GM12878 (cell line): ENCODE measurements around the gene CDK5RAP1.

Source experiments
- ASH2L ChIP-seq: fragments of 300-600, 200-600 bp; sonication (generic); IDR thresholded peaks from 2 replicates; pipeline ENCODE4 v1.6.1; 2017; ENCODE audit warnings: low read depth, mild to moderate bottlenecking, borderline replicate concordance
- CTCF ChIP-seq, 3 experiments: IDR thresholded peaks in 2 of 3; conservative IDR thresholded peaks in 1 of 3; 2 replicates each; pipeline ENCODE4 v1.5.1; 2011; ENCODE audit warnings: low read depth in 3 of 3, low read length in 3 of 3, mild to moderate bottlenecking in 3 of 3, control low read depth in 2 of 3, moderate library complexity in 2 of 3, inconsistent platforms in 1 of 3, mixed read lengths in 1 of 3; ENCODE audit not compliant: control insufficient read depth in 2 of 3, insufficient read depth in 1 of 3; ENCODE audit errors: extremely low read depth in 1 of 3
- FOS ChIP-seq: IDR thresholded peaks from 3 replicates; pipeline ENCODE4 v1.6.1; 2011; ENCODE audit warnings: borderline replicate concordance; ENCODE audit not compliant: insufficient read length; ENCODE audit errors: extremely low read depth
- ZNF274 ChIP-seq: IDR thresholded peaks from one replicate; pipeline ENCODE4 v1.8.0; 2011; ENCODE audit not compliant: insufficient read length, insufficient read depth

- TF ChIP-seq ASH2L (no peak; the same call in 1 of the 2 replicates), FOS (no peak), CTCF (IDR thresholded peaks at IDR 0.05 in 2 of 3, conservative IDR thresholded peaks at IDR 0.05 in 1 of 3; ENCODE audit: control insufficient read depth in 2 of 3, extremely low read depth in 1 of 3, insufficient read depth in 1 of 3, low read depth in 3 of 3, low read length in 3 of 3) (no peak), ZNF274 (no peak)
Observed at GRCh38 chr20:33401184-33401920, at the start of gene CDK5RAP1.
